Choroid plexus epithelial cell (primary cell): ENCODE results near the gene GSC2.

Experiments
- DNase-seq: peaks from one replicate; pipeline ENCODE4 v3.0.0-alpha.2; 2010; ENCODE audit warnings: low read depth
- H3K4me3 ChIP-seq: 2 replicates; pipeline ENCODE4 v1.5.1; 2011; ENCODE audit warnings: low read depth, mild to moderate bottlenecking, control low read depth, low read length, moderate library complexity
- TF ChIP-seq, protein P1 (sequence below): conservative IDR thresholded peaks from 2 replicates; pipeline ENCODE4 v1.5.1; 2011; ENCODE audit warnings: low read depth, mild to moderate bottlenecking, control low read depth, inconsistent platforms, low read length, moderate library complexity

Gene GSC2

DNA sequence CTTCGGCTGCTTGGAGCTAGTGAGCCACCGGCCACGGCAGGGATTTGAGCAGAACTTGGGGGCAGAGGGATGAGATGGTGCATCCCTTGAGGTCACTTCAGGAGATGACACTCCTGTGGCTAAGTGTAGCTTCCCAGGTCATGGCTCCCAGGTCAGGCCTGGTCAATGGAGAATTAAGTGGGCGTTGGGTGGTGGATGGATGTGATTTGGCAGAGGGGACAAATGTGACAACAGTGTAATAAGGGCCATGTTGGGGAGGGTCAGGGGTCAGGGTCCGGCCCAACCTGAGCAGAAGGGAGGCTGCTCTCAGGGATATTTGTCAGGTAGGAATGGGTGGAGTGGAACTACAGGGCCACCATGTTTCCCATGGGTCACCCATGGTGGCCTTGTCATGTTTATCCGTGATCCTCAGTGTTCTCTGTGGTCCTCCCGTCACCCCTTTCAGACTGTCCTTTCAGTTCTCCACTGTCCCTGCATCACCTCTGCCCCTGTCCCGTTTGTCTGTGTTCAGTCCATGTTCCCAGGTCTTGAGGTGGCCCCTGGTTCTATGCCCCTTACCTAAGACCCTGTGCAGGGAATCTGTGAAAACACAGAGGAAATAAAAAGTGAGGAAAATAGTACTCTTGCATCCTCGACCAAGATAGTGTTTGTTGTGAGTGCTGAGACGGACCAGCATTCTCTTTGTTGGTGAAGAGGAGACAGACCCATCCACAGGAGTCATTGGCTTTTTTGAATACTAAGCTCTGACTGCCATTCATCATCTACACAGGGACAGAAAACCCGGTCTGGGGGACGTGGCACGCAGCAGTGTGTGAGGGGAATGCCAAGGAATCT, 22.3 kb upstream of the GSC2 start:
- TF ChIP-seq, protein P1, sequence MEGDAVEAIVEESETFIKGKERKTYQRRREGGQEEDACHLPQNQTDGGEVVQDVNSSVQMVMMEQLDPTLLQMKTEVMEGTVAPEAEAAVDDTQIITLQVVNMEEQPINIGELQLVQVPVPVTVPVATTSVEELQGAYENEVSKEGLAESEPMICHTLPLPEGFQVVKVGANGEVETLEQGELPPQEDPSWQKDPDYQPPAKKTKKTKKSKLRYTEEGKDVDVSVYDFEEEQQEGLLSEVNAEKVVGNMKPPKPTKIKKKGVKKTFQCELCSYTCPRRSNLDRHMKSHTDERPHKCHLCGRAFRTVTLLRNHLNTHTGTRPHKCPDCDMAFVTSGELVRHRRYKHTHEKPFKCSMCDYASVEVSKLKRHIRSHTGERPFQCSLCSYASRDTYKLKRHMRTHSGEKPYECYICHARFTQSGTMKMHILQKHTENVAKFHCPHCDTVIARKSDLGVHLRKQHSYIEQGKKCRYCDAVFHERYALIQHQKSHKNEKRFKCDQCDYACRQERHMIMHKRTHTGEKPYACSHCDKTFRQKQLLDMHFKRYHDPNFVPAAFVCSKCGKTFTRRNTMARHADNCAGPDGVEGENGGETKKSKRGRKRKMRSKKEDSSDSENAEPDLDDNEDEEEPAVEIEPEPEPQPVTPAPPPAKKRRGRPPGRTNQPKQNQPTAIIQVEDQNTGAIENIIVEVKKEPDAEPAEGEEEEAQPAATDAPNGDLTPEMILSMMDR, result no peak
- no peak for DNase-seq
- peak overlapping the region; percentile 87 for H3K4me3 ChIP-seq

DNA sequence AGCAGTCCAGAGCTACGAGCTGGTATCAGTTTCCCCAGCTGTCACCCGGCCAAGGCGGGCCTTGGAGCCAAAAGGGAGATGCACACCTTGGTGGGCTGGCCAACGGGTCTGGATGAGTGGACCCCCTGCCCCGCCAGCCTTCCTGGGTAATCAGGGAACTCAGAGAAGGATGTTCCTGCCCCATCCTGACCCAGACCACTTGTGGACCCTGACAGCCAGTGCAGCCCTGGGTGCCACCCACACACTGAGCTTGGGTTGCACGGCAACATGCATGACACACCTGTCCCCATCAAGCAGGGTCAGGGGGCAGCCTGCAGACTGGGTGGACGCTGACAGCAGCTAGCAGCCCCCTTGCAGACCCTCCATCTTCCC, 19.8 kb upstream of the GSC2 start:
- peak overlapping the region; percentile 49 for H3K4me3 ChIP-seq
- TF ChIP-seq, protein P1, result no peak
- DNase-seq, result no peak

GRCh38 chr22:19169002-19169946, 19.2 kb upstream of the GSC2 start:
- TF ChIP-seq, protein P1, result no peak
- DNase-seq, result no peak
- peak overlapping the region; percentile 49 for H3K4me3 ChIP-seq

- TF ChIP-seq, protein P1, result no peak
- no peak overlapping the region for H3K4me3 ChIP-seq
- DNase-seq, result no peak
Measured at GRCh38 chr22:19168088-19168890, 18.2 kb upstream of the GSC2 start.

- no peak overlapping the region for H3K4me3 ChIP-seq
- TF ChIP-seq, protein P1, result no peak
- no peak for DNase-seq
Measured at GRCh38 chr22:19167106-19167869, 17.2 kb upstream of the GSC2 start.

DNA sequence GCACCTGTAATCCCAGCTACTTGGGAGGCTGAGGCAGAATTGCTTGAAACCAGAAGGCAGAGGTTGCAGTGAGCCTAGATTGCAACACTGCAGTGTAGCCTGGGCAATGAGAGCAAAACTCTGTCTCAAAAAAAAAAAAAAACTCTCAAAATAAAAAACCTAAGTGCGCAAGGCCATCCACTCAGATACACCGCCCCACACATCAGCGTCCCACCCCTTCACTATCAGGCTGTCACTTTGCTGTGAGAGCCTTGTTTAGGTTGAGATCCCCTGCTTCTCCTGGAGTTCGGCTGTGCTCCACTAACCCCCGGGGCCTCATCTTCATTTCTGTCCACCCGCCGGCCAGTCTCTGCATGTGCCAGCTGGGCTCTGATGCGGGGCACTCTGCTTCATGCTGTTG, 16.3 kb upstream of the GSC2 start:
- H3K4me3 ChIP-seq, result no peak overlapping the region
- TF ChIP-seq, protein P1, result no peak
- no peak for DNase-seq
